Stimulated activated CD8-positive, alpha-beta memory T cell treated with anti-CD3 and anti-CD28 coated beads, Interleukin-4, amount 100 ng/mL, for 1 hour (primary cell): ENCODE measurements around the gene USP22.
A peak's percentile ranks its signal among the peaks of the same experiment; 100 is the strongest.
"Not testable (repeated sequence)": the region's sequence is repeated elsewhere in the genome, so short reads cannot be mapped to it uniquely, and the experiment has no call there.

Source experiments
- DNase-seq, 2 donors: peaks; one replicate each; pipeline ENCODE4 v3.0.0-alpha.2; 2020; ENCODE audit warnings: low read depth in 2 of 2, low spot score in 1 of 2

USP22 gene

DNA sequence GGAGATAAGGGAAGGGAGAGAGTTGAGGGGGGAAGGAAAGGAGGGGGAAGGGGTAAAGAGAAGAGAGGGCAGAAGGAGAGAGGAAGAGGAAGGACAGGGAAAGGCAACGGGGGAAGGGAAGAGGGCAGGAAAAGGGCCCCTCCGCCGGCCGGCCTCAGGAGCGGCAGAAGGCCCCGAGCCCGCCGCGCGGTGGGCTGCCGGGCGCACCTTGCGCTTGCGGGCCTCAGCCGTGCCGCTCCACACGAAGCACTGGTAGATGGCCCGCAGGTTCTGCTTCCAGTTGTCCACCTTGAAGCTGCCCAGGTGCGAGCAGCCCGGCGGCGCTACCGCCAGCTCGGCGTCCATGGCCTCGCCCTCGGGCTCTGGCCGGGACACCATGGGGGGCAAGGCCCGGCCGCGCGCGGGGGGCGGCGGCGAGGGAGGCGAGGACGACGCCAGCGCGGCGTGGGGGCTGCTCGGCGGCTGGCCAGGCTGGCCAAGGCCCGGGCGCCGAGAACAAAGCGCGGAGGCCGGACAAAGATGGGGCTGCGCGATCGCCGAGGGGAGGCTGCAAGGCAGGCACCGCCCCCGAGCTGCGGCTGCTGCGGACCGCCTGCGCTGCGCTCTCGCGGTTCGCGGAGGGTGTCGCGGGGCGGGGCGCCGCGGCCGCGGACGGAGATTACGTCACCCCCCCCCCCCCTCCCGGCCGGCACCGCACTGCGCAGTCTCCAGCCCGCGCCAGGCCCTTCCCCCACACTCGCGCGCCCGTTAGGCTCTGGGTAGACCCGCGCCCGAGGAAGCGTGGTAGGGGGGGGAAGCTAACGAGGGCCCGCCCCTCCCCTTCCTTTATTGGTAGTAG lies at the start of gene USP22:
TSS of gene USP22 (minus strand) at position 554 of the 838 bp plus-strand sequence. CDS start at position 378, 176 bp downstream.
- DNase-seq: peak in 1 of 2 donors; percentile 84

DNA sequence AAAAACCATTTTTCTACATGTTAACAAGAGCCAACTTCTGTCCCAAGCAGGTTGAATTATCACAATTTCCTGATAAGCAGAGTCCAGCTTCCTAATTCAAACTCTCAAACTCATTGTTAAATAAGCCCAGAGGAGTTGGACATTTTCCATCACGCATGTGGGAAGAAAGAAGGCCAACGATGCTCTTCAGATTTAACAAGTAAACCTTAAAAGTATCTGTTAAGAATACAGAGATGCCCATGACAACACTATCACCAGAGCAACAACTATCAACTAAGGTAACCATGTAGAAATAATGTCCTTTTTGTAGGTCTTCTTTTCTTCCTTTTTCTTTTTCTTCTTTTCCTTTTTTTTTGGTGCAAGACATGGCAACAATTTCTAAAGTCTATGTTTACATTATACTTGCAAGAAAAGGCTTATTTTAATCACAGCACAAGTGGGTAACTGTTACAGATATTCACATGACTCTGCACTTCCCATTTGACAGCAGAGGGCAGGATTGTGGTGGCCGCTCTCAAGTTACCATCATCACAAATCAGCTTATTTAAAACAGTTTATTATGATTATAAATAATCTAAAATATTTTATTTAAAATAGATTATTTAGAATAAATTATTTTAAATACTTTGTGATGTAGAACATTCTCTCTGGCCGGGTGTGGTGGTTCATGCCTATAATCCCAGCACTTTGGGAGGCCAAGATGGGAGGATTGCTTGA lies 48.2 kb upstream of the USP22 start:
- DNase-seq: no peak

DNA sequence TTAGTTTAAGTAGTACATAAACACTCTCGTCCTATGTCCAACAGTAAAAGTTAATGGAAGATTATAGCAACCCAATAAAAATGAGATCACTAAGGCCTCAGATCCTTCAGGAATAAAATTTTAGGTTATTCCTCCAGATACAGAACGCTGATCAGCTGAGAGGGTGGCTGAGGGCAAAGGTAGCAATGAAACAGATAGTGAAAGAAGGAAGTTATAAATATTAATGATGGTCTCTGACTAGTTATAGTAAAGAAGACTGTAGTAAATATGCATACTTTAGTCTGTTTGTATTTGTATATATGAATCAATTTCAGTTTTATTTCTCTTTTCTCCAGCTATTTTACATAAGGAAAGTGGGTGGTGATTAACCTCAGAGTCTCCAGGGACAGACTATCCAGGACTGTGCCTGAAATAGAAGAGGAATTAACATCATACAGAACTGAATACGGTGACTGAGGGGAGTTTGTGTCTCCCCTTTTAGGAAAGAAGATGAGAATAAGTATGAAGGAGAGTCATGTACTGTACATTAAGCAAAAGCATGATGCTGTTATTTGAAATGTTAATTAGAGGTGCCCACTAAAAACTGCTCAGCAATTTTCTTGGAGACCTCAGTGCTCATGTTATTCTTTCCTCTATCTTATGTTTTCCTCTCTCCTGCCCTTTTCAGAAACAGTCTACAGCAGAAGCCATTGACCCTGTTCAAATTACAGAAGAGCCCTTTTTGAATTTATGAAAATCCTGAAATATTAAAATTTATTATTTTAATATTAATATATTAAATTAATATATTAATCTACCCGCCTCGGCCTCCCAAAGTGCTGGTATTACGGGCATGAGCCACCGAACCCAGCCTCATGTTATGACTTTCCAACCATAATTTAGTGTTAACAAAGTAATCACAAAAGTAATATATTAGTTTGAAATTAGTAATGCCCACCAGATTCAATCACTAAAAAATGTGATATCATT lies 47.4 kb upstream of the USP22 start:
- DNase-seq: no peak

DNA sequence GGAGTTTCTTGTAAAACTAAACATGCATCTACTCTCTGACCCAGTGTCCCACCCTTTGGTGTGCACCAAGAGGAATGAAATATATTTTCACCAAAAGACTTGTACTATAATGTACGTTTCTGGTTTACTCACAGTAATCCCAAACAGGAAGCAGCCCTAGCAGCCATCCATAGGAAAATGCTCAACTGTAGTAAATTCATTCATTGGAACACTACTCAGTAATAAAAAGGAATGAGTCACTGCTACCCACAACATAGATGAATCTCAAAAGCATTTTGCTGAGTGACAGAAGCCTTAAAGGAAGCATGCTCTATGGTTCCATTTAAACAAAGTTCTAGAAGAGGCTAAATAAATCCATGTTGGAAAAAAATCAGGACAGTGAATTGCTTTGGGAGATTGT lies 46.3 kb upstream of the USP22 start:
- DNase-seq: no peak

DNA sequence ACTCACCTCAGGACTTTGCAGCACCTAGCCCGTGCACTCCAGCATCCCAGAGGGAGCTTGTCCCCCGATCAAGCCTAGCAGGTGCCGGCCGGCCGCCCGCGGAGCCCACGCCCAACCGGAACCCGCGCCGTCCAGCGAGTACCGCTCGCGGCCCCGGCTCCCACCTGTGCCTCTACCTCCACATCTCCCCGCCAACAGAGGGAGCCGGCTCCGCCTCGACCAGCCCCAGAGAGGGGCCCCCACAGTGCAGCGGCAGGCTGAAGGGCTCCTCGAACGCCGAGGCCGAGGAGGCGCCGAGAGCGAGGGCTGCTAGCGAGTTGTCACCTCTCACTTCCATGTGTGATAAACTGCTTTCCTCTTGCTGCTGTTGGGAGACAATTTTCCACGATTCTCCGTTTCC lies 42.9 kb upstream of the USP22 start:
- no peak for DNase-seq

DNA sequence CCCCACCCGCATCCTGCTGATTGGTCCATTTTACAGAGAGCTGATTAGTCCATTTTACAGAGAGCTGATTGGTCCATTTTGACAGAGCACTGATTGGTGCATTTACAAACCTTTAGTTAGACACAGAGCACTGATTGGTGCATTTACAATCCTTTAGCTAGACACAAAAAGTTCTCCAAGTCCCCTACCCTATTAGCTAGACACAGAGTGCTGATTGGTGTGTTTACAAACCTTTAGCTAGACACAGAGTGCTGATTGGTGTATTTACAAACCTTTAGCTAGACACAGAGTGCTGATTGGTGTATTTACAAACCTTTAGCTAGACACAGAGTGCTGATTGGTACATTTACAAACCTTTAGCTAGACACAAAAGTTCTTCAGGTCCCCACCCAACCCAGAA lies 42.5 kb upstream of the USP22 start:
- DNase-seq: not testable (repeated sequence)

DNA sequence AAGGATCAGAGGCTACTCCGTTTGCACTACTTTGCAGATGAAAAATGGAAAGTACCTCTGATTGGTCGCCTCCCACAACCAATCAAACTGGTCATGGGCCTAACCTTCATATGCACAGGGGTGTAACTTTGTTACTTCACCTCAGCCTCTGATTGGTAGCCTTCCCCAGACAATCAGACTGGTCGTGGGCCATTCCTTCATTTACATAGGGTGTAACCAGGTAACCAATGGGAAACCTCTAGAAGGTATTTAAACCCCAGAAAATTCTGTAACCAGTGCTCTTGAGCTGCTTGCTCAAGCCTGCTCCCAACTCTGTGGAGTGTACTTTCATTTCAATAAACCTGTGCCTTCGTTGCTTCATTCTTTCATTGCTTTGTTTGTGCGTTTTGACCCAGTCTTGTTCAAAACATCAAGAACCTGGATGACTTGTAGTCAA lies 39.2 kb upstream of the USP22 start:
- DNase-seq: no peak

DNA sequence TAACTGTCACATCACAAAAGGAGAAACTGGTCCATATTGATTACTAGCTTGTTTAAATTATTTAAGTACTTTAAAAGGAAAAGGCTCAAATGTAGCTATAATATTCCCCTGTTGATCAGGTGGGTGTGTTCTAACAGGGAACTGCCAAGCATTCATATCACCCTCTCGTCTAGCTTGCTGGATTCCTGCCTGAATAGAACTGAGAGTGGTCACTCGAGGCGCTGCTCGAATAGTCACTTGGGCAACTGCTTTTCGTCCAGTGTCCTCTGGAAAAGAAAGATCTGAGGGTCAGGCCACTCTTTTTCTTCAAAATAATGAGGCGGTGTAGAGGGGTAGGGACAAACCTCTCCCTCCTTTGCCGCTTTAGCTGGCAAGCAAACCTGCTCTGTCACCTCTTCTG lies 36.4 kb upstream of the USP22 start:
- no peak for DNase-seq

DNA sequence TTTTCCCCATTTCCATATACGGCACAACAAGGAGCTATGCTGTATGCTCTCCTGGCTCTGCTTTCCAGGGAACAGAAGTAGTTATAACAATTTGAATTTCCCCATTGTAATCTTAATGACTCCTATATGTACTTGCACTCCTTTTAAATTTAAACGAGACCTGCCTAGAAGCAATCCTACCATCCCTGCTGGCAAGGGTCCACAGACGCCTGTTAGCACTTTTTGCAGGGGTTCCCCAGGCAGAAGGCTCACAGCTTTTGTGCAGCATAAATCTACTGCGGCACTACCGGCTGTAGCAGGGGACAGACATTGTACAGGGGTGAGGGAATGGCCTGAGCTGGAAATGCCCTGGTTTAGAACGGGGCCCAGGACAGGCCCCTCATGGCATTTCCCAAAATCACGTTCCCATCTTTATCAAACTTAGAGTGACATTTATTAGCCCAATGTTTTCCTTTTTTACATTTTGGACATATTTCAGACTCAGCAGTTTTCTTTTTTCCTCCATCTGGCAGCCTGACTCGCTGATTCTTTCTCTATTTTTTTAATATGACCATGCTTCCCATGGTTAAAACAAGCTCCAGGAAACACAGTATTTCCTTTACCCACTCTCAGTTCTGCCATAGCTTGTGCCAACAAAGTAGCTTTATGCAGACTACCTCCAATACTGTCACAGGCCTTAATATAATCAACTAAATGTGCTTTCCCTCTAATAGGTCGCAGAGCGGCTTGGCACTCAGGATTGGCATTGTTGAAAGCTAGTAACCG lies 35.4 kb upstream of the USP22 start:
- DNase-seq: no peak

DNA sequence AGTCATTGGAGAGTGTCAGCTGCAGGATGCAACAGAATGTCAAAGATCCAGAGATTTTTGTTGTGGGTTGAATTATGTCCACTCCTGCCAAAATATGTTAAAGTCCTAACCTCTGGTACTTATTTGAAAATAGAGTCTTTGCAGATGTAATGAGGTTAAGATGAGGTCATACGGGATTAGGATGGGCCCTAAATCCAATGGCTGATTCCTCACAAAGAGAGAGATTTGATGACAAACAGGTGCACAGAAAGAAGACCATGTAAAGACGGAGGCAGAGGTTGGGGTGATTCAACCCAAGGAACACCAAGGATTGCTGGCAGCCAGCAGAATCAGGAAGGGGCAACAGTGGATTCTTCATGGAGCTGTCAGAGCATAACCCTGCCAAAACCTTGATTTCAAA lies 34.5 kb upstream of the USP22 start:
- DNase-seq: no peak

DNA sequence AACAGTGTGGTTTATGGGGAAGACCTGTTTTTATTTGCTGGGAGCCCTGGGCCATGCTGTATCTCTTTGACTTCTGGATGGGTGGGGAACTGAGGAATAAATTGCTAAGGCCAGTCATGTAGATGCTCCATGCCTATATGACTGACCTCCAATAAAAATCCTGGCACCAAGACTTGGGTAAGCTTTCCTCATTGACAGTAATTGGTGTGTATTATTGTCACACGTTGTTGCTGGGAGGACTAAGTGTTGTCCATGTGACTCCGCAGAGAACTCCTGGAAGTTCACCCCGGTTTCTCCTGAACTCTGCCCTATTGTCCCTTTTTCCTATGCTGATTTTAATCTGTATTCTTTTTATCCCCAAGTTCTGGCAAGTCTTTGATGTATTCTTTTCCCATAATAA lies 33.4 kb upstream of the USP22 start:
- no peak for DNase-seq

DNA sequence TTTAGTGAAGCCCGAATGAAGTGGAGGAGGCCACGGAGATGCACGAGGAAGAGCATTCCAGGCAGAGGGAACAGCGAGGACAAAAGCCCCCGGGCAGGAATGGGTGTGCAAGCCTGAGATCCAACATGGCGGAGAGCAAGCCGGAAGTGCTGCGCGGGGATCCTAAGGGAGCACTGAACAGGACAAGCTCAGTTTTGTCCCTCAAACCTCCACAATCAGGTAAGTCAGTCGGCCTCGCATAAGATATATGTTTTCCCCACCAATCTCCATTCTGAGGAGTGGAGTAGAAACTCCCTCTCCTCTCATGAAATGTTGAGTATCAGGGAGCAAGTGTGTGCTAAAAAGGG lies 32.9 kb upstream of the USP22 start:
- DNase-seq: no peak

DNA sequence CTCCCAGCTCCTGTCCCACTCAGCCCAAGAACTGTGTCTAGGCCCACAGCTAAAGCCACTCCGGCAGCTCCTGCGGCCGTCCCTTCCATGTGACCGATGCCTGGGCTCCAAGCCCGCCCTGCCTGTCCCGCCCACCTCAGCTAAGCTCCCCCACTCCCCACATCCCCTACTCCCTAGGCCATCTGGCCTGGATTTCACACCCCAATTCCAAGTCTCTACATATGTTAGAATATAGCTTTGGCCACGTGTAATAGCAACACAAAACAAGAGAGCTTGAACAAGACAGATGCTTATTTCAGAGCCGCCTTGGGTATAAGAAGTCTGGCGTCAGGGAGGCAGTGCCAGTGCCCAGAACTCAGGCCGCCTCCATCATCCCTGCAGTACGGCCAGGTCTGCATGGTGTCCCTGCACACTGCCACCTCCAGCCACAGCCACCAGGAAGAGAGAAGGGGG lies 30.0 kb upstream of the USP22 start:
- DNase-seq: no peak

DNA sequence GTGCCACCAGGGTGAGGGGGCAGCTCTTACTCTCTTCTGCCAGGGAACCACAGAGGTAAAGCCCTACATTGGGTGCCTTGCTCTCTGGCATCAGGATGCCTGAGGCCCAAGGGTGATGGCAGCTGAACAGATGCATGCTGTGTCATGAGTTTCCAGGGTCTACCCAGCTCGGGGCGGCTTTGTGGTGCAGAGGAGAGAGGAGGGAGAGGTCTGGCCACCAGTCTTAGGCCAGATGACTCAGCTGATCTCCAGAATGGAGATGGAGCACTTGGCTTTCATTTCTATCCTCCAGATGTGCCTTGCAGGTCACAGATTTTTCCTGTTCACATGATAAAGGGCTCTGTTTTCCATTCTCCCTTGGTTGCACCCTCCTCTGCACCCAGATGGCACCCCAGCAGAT lies 23.6 kb upstream of the USP22 start:
- DNase-seq: no peak

DNA sequence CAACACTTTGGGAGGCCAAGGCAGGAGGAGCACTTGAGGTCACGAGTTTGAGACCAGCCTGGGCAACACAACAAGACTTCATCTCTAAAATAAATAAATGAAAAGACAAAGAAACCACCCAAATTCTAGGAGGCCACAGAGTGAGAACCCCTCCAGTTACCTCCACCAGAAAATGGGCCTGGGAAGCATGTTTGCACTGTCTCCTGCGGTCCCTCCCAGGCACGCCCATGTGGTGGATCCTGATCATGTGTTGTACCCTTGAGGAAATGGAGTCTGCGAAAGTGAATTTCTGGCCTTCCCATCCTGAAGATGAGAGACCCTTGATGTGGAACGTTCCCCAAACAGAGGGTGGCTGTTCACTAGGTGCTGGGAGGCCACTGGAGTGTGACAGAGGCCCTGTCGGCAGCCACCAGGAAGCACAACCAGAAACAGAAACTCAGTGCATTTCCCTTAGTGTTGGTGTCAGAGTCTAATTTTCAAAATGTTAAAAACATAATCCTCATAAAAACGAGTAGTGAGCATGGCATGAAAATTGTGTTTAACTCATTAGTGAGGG lies 19.2 kb upstream of the USP22 start:
- no peak for DNase-seq

DNA sequence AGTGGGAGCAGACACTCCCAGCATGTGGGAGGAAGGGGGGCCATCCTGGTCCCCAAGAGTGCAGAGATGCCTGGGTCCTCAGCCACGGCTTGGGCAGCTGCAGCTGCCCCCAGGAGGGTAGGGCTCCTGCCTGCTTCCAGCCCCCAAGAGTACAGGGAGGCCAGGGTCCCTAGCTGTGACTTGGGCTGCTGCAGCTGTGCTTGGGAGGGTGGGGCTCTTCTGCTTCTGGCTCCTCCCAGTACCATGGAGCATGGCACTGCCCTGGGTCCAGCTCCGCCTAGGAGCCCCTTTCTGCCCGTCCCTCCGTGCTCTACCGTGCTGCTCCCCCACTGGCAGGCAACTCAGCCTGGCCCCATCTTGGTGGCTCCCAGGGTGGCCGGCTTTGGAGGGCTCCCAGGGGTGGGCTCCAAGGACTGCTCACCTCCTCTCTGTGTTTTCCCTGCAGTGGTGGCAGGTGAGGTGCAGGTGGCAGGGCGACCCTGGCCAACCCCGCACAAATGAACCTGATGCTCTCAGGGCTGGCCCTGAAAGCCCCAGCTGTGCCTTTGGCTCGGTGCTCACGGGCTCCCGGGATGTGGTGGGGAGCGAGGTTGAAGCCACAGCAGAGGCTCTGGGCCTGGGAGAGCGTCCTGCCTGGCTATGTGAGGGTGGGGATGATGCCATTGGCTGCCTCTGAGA lies 18.5 kb upstream of the USP22 start:
- no peak for DNase-seq

DNA sequence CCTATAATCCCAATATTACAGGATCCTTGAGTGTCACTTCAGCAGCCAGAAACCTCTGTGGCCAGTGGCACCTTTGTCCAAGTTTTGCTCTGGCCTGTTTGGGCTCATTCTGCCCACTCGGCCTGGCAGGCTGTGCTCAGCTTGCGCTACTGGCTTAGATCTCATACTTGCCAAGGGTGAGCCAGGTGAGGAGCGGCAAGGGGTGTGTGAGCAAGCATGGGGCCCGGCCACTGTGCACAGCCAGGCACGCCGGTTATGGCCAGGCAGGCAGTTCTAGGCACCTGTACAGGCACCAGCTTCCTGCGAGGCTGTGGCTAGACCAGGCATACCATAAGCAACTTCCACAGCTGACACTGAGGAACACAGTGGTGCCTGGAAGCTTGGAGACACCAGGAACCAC lies 16.9 kb upstream of the USP22 start:
- no peak for DNase-seq

DNA sequence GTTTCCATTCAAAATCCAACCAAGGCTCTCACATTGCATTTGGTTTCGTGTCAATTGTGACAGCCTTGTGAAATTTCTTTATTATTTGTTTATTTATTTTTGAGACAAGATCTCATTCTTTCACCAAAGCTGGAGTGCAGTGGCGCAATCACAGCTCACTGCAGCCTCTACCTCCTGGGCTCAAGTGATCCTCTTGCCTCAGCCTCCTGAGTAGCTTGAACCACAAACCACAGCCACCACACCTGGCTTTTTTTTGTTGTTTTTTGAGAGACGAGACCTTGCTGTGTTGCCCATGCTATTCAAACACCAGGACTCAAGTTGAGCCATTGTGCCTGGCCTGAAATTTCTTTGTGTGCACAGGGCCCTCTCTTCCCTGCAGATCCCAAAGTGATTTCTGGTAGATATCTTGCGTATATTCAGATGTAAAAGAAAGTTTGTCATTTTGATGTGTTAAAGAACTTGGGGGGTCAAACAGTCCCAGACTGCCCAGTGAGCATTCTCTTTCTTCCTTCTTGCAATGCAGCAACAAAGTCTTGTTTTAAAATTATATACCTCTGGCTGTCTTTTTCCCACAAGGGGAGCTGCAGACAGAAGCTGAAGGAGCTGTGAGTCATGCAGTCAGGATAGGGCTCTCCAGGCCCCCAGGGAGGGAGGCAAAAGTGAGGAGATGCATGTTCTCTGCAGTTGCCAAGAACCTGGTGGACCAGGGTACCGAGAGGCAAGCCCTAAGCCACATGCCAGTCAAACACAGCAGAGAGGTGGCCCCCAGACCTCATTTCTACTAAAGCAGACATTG lies 15.5 kb upstream of the USP22 start:
- no peak for DNase-seq

DNA sequence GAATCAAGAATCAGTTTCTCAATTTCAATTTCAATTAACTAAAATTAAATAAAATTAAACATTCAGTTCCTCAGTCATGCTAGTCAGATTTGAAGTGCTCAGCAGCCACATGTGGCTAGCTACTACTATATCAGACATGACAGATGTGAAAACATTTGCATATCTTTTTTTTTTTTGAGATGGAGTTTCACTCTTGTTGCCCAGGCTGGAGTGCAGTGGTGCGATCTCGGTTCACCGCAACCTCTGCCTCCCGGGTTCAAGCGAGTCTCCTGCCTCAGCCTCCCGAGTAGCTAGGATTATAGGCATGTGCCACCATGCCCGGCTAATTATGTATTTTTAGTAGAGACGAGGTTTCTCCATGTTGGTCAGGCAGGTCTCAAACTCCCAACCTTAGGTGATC lies 10.2 kb upstream of the USP22 start:
- DNase-seq: not testable (repeated sequence)
